ENCODE measurements around the gene COL6A2. TPM values are rescaled to one million over a fixed set of nuclear protein-coding genes. Genes with fewer than 3 reads are reported as not detected.

The COL6A2 gene
- polyA plus RNA-seq, 2 of the 4 experiments (the other 2 are of a cell fraction), result 2.3 to 13.1 TPM

DNA sequence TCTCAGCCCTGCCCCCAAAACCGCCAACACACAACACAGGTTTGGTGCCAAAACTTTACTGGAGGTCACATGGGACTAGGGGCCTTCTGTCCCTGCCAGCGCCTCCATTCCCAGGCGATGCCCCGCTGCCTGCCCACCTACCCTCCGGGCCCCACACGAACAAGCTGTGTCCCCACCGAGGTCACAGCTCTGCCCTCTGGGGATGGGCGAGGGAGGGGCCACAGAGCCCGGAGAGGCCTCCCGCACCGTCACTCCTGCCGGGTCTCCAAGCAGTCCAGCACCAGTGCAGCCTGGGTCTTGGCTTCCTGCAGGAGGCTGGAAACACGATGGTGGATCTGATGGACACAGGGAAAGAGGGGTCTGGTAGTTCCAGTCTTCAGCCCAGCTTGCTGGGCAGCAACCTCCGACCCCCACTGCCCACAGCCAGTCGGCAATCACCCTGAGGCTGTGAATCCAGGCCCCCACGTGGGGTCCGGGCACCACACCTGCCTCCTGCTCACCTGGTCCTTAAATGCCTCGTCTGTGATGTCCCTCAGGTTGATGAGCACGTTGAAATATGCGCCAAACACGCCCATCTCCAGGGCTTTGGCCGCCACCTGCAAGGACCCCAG is 38.9 kb downstream of the COL6A2 start:
- no peak for DNase-seq (ENCODE audit: low read depth in 1 of 2, low spot score in 1 of 2)
- no peak overlapping the region for H3K4me2 ChIP-seq
- no peaks in the 10 kb centered on the region for H3K9me3 ChIP-seq
- no peak for FAIRE-seq
- TF ChIP-seq, protein P1, sequence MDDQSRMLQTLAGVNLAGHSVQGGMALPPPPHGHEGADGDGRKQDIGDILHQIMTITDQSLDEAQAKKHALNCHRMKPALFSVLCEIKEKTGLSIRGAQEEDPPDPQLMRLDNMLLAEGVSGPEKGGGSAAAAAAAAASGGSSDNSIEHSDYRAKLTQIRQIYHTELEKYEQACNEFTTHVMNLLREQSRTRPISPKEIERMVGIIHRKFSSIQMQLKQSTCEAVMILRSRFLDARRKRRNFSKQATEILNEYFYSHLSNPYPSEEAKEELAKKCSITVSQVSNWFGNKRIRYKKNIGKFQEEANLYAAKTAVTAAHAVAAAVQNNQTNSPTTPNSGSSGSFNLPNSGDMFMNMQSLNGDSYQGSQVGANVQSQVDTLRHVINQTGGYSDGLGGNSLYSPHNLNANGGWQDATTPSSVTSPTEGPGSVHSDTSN (IDR thresholded peaks at IDR 0.05), result no peak
- TF ChIP-seq ZC3H11A (IDR thresholded peaks at IDR 0.05) (no peak), RFX5 (IDR thresholded peaks at IDR 0.05) (no peak), MYC (IDR thresholded peaks at IDR 0.05; ENCODE audit: borderline replicate concordance, low read length) (no peak), RNF2 (IDR thresholded peaks at IDR 0.05; ENCODE audit: borderline replicate concordance, low read depth) (no peak), CHD2 (IDR thresholded peaks at IDR 0.05; ENCODE audit: low read length, partially characterized antibody) (no peak), MAFK (IDR thresholded peaks at IDR 0.05; ENCODE audit: partially characterized antibody) (no peak), EP300 (IDR thresholded peaks at IDR 0.05) (no peak), BHLHE40 (IDR thresholded peaks at IDR 0.05; ENCODE audit: low read depth, low read length) (no peak), KDM5A (IDR thresholded peaks at IDR 0.05) (no peak), ZFP36 (IDR thresholded peaks at IDR 0.05; ENCODE audit: borderline replicate concordance, partially characterized antibody) (no peak), FOSB (CRISPR knock-in tag; IDR thresholded peaks at IDR 0.05) (no peak)
- TF ChIP-seq, protein P2, sequence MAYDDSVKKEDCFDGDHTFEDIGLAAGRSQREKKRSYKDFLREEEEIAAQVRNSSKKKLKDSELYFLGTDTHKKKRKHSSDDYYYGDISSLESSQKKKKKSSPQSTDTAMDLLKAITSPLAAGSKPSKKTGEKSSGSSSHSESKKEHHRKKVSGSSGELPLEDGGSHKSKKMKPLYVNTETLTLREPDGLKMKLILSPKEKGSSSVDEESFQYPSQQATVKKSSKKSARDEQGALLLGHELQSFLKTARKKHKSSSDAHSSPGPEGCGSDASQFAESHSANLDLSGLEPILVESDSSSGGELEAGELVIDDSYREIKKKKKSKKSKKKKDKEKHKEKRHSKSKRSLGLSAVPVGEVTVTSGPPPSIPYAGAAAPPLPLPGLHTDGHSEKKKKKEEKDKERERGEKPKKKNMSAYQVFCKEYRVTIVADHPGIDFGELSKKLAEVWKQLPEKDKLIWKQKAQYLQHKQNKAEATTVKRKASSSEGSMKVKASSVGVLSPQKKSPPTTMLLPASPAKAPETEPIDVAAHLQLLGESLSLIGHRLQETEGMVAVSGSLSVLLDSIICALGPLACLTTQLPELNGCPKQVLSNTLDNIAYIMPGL (CRISPR knock-in tag; IDR thresholded peaks at IDR 0.05; ENCODE audit: borderline replicate concordance), result no peak
- ChIA-PET POLR2A (no interaction called here), CTCF (interaction anchor here (0.8 kb wide), 1 partner anchor 166 kb away, joined by 4 read pairs; no protein-coding TSS in a partner anchor)
- no peak for ATAC-seq
- 57% methylated on average over 1 of the region's 22 CpGs for WGBS (ENCODE audit: missing lambda C conversion rate)
- no peaks in the 10 kb centered on the region for H3K4me1 ChIP-seq
- no peak overlapping the region for H3K4me3 ChIP-seq
- H3K27ac ChIP-seq, result no peak overlapping the region

DNA sequence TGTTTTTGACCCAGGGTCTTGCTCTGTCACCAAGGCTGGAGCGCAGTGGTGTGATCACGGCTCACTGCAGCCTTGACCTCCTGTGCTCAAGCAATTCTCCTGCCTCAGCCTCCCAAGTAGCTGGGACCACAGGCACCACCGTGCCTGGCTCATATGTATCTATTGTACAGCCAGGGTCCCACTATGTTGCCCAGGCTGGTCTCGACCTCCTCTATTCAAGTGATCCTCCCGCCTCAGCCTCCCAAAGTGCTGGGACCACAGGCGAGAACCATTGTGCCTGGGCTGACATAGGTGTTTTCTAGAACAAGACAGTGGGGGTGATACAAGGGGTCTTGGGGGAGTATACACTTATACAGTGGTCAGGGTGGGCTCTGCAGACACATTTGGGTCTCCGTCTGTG is 40.0 kb downstream of the COL6A2 start:
- no peaks in the 10 kb centered on the region for H3K9me3 ChIP-seq
- H3K27ac ChIP-seq, result no peak overlapping the region
- FAIRE-seq (no peak), ATAC-seq (no peak), DNase-seq (ENCODE audit: low read depth in 1 of 2, low spot score in 1 of 2) (no peak)
- ChIA-PET POLR2A (no interaction called here), CTCF (no interaction called here)
- H3K4me2 ChIP-seq, result no peak overlapping the region
- TF ChIP-seq PHF8 (IDR thresholded peaks at IDR 0.05; ENCODE audit: borderline replicate concordance, low read depth) (no peak), SREBF2 (IDR thresholded peaks at IDR 0.05) (no peak), TP53 (CRISPR knock-in tag; IDR thresholded peaks at IDR 0.05) (no peak), KDM5A (IDR thresholded peaks at IDR 0.05) (no peak), CEBPB (IDR thresholded peaks at IDR 0.05) (no peak), HOXA7 (CRISPR knock-in tag; IDR thresholded peaks at IDR 0.05) (no peak), JUNB (IDR thresholded peaks at IDR 0.05) (no peak), ZNF302 (CRISPR knock-in tag; IDR thresholded peaks at IDR 0.05) (no peak), JUN (IDR thresholded peaks at IDR 0.05) (no peak), GATA3 (IDR thresholded peaks at IDR 0.05; ENCODE audit: borderline replicate concordance) (no peak), RFX5 (IDR thresholded peaks at IDR 0.05) (no peak), FOSL2 (IDR thresholded peaks at IDR 0.05) (no peak), FOSL2 (CRISPR knock-in tag; IDR thresholded peaks at IDR 0.05) (no peak)
- TF ChIP-seq, protein P3, sequence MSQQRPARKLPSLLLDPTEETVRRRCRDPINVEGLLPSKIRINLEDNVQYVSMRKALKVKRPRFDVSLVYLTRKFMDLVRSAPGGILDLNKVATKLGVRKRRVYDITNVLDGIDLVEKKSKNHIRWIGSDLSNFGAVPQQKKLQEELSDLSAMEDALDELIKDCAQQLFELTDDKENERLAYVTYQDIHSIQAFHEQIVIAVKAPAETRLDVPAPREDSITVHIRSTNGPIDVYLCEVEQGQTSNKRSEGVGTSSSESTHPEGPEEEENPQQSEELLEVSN (IDR thresholded peaks at IDR 0.05; ENCODE audit: borderline replicate concordance, low read depth), result no peak
- TF ChIP-seq, protein P4, sequence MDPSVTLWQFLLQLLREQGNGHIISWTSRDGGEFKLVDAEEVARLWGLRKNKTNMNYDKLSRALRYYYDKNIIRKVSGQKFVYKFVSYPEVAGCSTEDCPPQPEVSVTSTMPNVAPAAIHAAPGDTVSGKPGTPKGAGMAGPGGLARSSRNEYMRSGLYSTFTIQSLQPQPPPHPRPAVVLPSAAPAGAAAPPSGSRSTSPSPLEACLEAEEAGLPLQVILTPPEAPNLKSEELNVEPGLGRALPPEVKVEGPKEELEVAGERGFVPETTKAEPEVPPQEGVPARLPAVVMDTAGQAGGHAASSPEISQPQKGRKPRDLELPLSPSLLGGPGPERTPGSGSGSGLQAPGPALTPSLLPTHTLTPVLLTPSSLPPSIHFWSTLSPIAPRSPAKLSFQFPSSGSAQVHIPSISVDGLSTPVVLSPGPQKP (IDR thresholded peaks at IDR 0.05; ENCODE audit: low read depth, low read length), result no peak
- TF ChIP-seq, protein P5, sequence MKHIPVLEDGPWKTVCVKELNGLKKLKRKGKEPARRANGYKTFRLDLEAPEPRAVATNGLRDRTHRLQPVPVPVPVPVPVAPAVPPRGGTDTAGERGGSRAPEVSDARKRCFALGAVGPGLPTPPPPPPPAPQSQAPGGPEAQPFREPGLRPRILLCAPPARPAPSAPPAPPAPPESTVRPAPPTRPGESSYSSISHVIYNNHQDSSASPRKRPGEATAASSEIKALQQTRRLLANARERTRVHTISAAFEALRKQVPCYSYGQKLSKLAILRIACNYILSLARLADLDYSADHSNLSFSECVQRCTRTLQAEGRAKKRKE (CRISPR knock-in tag; IDR thresholded peaks at IDR 0.05; ENCODE audit: low read depth), result no peak
- H3K4me3 ChIP-seq, result no peak overlapping the region
- 44% methylated on average over 6 of the region's 7 CpGs for WGBS (ENCODE audit: missing lambda C conversion rate)
- no peaks in the 10 kb centered on the region for H3K4me1 ChIP-seq

All from A549 (cell line).